Raji (cell line): Measurements from ENCODE around the gene FLT1.

ENCODE experiments used
- POLR2A ChIP-seq: IDR thresholded peaks from 2 replicates; pipeline ENCODE4 v1.6.1; 2011; ENCODE audit warnings: low read depth, low read length, control low read depth; ENCODE audit not compliant: insufficient read depth

FLT1 gene

DNA sequence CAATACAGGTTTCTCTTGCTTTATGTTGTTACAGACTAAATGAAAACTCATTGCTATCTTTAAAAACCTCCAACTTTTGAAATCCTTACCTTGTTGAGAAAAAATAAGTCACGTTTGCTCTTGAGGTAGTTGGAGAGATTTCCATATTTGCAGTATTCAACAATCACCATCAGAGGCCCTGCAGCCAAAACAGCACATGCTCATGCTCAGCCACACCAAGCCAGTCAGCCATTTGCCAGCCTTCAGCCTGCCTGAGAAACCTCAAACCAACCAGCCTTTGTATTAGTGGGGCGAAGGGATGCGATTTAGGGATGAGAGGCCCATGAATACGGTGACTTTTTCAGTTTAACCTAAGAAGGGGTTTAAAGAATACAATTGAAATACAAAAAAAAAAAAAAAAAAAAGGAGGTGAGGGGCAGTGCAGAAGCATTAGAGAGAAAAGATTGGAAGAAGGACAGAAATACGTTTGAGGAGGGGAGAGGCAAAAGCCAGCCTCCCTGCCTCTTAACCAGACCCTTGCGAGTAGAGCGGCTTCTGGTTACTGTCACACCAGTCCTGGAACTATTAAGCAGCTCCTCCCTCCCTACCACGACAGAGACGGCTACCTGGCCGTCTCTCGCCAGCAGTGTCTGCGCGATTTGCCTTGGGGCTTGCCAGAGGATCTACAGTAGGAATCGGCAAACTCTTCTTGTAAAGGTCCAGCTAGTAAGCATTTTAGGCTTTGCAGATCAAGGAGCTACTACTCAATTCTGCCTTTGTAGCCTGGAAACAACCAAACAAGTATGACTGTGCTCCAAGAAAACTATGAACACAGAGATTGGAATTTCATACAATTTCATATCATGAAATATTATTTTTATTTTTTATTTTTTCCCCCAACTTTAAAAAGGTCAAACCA is 167.3 kb downstream of the FLT1 start:
- TF ChIP-seq POLR2A, result no peak

DNA sequence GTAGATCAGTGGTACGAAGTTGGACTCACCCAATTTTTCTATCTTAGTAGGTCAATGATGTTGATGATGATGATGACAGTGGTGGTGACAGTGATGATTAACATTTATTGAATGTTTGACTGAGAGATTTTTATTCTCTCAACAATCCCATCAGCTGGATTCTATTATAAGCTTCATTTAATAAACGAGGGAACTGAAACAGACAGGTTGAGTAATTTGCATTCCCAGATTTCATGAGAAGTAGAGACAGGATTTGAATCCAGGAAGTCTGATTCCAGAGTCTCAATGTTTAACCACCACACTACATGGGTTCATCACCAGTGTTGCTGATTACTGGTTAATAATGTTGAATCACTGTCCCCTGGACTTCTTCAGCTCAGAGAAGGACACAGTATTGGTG is 168.9 kb downstream of the FLT1 start:
- TF ChIP-seq POLR2A, result no peak

DNA sequence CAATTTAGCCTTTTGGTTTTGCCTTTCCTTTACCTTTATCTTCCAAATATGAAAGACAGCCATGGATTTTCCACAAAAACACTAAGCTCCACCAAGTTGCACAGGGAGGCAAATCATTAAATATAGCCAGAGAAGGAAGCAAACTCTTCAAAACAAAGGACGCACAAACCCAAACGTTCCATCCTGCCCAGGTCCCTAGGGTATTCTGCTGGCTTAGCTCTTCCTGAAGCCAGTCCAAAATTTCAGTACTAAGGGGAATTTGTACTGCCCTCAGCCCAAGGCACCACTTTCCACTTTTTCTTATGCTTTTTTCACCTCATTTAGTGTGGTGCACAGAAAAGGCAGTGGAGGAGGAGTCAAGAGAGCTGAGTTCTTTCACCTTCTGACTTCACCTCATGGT is 169.9 kb downstream of the FLT1 start:
- TF ChIP-seq POLR2A, result no peak

DNA sequence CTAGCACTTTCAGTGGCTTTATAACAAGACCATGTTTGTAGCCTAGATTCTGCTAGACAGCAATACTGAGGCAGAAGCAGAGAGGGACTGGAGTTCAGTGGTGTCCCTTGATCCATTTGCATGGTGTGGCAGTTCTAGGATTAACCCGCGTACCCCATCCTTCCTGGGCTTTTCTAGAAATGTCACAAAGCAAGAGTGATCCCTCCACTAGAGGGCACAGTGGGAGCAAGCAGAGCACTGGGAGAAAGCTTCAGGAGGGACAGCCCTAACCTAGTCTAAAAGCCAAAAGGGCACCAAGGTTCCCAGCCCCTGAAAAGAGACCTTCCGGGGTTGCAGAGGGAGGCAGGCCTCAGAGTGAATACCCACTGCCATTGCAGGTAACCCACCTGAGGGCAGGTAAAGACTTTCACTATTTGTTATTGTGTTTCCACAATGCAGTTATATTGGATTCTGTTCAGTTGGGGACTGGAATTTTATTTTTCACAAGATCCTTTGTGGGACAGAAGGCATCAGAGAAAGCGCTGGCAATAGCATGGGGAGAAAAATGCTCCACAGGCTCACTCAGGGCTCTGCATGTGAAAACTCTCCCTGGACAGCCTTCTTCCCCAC is 170.6 kb downstream of the FLT1 start:
- no peak for TF ChIP-seq POLR2A

DNA sequence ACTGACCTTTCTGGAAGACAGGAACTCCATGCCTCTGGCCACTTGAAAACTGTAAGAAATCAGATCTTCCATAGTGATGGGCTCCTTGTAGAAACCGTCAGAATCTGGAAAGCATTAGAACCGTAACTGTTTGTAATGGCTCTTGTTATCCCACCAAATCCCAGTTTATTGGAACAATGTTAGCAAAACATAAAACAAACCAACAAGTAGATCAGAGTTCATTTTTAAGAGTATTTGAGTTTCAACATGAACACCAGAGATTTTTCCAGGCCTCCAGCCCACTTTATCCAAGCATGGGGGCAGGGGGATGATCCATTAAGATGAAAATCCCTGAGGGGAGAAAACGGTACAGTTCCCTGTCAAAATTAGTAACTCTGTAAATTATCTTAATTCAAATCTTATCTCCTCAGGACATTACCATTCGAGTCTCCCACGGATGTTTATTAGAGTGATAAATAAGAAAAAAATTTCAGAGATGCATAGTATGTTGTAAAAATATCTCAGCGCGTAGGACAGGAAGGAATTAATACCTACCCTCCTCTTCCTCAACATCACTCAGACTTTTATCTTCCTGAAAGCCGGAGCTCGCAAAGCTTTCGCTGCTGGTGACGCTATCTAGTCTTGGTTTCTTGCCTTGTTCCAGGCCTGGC is 172.5 kb downstream of the FLT1 start:
- no peak for TF ChIP-seq POLR2A

DNA sequence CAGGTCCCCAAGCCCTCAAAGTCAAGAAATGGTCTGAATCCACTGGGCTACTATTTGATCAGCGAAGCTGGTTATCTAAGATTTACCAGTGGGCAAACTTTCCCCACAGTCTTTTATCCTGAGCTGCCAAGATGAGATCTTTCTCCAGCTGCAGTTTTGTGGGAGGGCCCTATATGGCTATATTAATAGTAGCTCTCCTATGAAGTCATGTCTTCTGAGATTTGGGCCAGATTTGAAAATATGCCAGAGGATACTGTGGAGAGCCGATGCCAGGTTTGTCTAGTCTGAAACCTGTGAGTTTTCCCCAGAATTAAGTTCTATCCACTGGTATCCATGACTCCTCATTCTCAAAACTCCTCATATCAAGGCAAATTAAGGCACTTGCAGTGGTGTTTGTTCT is 173.2 kb downstream of the FLT1 start:
- no peak for TF ChIP-seq POLR2A

DNA sequence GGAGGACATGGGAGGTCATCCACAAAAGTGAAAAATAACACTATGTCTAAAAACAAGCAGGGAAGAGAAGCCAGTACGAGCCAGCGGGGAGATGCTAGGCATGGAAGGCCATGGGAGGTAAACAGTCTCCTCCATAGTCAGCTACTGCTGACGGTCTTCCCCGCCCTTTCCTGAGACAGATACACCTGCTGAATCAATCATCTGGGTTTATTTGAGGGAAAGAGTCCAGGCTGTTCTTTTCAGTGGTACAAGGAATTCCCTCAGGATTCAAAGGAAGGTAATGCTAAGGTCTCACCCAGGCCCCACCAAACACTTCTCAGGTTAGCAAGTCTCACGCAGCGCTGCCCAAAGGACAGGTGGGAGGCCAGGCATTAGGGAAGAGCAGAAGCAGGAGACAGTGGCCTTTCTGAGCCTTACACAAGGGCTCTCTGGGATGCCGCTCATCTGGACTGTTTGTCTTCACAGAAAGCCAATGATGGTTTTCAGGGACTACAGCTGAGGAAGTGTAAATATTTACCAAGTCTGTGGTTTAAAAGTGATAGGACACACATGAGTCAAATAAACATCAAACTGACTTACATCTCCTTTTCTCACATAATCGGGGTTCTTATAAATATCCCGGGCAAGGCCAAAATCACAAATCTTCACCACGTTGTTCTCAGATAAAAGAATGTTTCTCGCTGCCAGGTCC is 173.9 kb downstream of the FLT1 start:
- TF ChIP-seq POLR2A, result no peak

DNA sequence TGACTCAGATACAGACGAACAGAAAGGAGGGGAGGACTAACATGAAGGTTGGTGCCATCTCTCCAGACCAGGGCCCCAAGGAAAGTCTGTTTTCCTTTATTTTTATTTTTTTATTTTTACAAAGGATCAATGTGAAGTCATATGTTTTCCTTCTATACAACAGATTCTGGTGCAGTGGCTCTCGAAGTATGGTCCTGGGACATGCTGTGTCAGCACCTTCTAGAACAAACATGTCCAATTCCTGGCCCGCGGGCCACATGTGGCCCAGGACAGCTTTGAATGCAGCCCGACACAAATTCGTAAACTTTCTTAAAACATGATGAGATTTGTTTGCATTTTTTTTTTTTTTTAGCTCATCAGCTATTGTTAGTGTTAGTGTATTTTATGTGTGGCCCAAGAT is 174.7 kb downstream of the FLT1 start:
- no peak for TF ChIP-seq POLR2A

DNA sequence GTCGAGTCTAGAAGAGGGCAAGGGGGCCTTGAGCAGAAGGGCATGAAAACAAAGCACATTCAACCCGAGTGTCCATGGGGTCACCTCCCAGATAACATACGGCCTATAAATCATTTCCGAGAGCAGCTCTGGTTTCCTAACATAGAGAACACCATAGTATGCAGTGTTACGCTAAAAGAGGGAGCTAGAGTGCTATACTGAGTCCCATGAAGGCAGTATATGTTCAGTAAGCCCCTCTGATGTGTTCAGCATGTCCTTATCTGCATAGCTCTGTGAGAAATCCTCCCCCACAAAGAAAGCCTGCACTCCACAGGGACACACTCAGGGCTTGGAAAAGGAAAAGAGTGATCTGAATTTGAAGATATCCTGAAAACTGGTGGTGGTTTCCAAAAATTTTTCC is 175.4 kb downstream of the FLT1 start:
- TF ChIP-seq POLR2A, result no peak

DNA sequence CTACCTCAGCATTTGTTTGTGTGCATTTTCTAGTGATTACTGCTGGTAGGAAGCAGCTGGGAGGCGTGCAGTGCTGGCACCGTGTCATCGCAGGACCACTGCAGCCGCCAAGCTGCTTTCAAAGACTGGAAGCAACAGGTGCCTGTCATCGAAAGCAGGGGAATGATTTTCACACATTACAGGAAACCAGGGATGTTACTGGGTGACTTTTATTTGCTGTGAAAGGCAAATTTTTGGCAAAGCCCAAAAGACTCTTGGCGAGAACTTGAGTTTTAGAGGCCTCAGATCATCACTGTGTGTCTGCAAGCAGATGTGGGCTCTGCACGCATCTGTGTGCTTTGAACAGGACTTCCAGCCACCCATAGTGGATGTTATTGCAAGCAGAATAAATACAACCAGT is 176.4 kb downstream of the FLT1 start:
- no peak for TF ChIP-seq POLR2A

DNA sequence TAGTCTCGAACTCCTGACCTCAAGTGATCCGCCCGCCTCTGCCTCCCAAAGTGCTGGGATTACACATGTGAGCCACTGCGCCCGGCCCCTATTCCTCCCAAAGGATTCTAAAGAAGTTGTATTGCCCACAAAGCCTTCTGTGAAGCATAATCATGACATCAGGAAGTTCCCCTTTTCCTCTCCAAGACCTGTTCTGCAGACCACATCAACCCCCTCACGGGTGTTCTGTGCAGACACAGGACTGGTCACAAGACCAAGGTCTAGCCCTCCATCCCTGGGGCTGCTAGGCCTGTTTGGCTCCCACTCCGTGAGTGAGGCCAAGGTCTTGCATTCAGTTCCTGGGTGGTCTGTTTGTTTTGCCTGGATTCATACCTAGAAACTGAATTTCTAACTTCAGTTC is 178.1 kb downstream of the FLT1 start:
- no peak for TF ChIP-seq POLR2A

DNA sequence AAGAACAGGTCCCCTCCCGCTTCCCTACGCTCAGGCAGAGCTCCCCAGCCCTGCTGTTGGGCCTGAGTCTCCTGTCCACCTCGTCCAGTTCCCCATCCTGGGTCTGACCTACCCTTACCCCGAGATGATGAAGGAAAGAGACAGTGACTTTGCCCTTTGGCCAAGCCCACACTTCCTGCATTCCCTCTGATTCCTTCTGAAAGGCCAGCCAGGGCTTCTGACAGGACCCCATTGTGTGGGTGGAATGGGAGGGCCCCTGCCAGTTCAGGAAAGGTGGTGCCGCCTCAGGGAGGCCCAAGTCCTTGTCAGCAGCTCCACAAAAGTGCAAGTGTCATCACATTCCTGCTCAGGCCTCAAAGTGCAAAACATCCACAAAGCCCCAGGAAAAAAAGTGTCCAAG is 178.8 kb downstream of the FLT1 start:
- no peak for TF ChIP-seq POLR2A

DNA sequence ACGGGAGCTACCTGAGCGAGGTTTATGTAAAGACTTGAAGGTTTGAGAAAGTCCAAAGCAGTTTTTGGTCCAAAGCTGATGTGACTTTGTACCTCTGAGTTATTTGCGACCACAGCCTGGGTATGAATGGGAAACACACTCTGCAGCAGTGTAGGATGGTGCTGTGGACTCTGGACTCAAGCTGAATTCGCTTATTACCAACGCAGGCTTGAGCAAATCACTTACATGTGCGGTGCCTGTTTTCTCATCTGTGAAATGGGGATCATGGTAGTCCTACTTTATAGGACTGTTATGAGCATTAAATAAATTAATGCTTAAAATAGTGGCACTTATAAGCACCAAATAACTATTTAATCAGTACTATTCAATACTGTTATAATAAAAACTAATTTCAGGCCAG is 180.0 kb downstream of the FLT1 start:
- no peak for TF ChIP-seq POLR2A

DNA sequence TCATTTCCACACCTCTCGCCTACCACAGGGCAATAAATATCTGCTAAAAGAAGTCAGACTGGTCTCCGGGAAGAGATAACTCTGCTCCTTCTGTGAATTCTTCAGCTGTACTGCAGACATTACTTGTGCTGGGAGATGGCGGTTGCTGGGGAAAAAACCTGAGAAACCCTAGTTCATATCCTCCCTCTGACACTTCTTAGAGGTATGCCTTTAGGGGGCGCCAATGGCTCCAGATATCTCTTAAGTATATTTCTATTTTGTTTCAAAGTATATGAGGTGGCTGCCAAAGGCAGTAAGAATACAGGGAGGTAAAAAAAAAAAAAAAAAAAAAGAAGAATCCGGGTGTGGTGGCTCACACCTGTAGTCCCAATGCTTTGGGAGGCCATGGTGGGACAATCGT is 181.3 kb downstream of the FLT1 start:
- no peak for TF ChIP-seq POLR2A

DNA sequence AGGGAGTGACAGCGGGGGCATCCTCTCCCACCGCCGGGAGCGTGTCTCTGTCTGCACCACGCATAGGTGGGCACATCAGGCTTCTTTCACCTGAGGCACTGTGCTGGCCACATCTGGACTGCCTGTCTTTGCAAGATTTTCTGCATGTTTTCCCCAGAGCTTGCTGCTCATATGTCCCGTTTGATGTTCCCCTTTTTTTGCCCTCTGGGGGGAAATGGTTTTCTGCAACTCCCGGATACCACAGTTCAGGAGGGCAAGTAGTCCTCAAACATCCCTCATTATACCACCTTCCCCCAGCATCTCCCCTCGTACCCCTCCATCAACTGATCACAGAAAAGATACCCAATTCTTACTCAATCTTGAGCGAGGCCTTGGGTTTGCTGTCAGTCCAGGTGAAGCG is 188.6 kb downstream of the FLT1 start:
- no peak for TF ChIP-seq POLR2A
